ENCODE measurements around the gene DOCK6. TPM values are rescaled to one million over a fixed set of nuclear protein-coding genes. Genes with fewer than 3 reads are reported as not detected.

The DOCK6 gene
- total and polyA plus RNA-seq, 2 of the 13 experiments (the other 11 are each of a cell fraction or from before 2014, with no cell fraction given): 5.4 to 38.1 TPM

DNA sequence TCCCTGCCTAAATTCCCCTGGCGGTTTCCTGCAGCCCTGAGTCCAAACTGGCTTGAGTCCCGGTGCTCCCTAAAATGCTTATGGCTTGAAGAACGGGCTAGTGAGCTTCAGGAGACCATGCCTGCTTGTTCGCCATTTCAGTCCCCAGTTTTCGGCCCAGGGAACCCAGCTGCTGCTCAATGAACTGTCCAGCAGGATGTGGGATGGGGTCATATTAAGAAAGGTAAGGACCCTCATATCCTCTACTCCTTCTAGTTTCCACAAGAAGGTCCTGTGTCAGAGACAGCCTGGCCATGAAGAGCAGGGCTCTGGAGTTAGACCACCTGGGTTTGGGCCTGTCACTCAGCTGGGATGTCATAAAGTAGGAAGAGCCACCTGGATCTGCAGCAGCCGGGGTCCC, 89.7 kb downstream of the DOCK6 start (continued):
- TF ChIP-seq, protein P1, sequence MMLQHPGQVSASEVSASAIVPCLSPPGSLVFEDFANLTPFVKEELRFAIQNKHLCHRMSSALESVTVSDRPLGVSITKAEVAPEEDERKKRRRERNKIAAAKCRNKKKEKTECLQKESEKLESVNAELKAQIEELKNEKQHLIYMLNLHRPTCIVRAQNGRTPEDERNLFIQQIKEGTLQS (CRISPR knock-in tag; IDR thresholded peaks at IDR 0.05): no peak
- TF ChIP-seq CHCHD3 (CRISPR knock-in tag; IDR thresholded peaks at IDR 0.05): no peak
- TF ChIP-seq KAT2B (IDR thresholded peaks at IDR 0.05; ENCODE audit: borderline replicate concordance, low read depth, low read length): no peak

DNA sequence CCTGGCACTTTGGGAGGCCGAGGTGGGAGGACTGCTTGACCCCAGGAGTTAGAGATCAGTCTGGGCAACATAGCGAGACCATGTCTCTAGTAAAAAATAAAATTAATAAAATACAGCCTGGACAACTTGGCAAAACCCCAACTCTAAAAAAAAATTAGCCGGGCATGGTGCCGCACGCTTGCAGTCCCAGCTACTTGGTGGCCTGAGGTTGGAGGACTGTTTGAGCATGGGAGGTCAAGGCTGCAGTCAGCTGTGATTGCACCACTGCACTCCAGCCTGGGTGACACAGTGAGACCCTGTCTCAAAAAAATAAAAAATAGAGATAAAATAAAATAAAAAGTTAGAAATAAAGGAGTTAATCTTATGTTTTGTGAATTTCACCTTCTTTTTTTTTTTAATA, 91.2 kb downstream of the DOCK6 start:
- no peak overlapping the region for H3K27ac ChIP-seq (ENCODE audit: extremely low read length, insufficient read depth, low read length)
- H3K9me3 ChIP-seq (ENCODE audit: low read length): no peaks in the 10 kb centered on the region
- H3K4me3 ChIP-seq (replicated peaks in 1 of 3; ENCODE audit: insufficient read depth in 1 of 3, low read depth in 2 of 3, low read length in 3 of 3): no peak overlapping the region
- no peak overlapping the region for H2AFZ ChIP-seq (ENCODE audit: low read length)
- no peak overlapping the region for H3K4me2 ChIP-seq (ENCODE audit: low read depth, low read length)
- no peak for DNase-seq (ENCODE audit: low spot score)
- H3K36me3 ChIP-seq (replicated peaks in 1 of 2; ENCODE audit: control insufficient read depth in 1 of 2, insufficient read depth in 2 of 2, low read length in 2 of 2): peaks cover 4 to 20% of the 10 kb centered on the region in 2 experiments; a peak in 3 of 5 replicates
- no peaks in the 10 kb centered on the region for H4K20me1 ChIP-seq (ENCODE audit: insufficient read depth, low read length)
- no peaks in the 10 kb centered on the region for H3K4me1 ChIP-seq (ENCODE audit: insufficient read depth, low read length)
- no peaks in the 10 kb centered on the region for H3K79me2 ChIP-seq (ENCODE audit: insufficient read depth, low read length)
- no peak overlapping the region for H3K9ac ChIP-seq (ENCODE audit: insufficient read depth, low read depth, low read length)
- 0 out of 3 replicates have a peak, but pooled peaks have one; percentile 28 for ATAC-seq
- no peak for TF ChIP-seq ZNF292 (CRISPR knock-in tag; IDR thresholded peaks at IDR 0.05; ENCODE audit: borderline replicate concordance, low read depth)
- TF ChIP-seq ZFY (CRISPR knock-in tag; IDR thresholded peaks at IDR 0.05): no peak
- TF ChIP-seq MIER3 (CRISPR knock-in tag; IDR thresholded peaks at IDR 0.05; ENCODE audit: borderline replicate concordance): no peak
- no peak for TF ChIP-seq ELF3 (CRISPR knock-in tag; IDR thresholded peaks at IDR 0.05)
- TF ChIP-seq NR2C2 (CRISPR knock-in tag; IDR thresholded peaks at IDR 0.05; ENCODE audit: borderline replicate concordance): 0 out of 2 replicates have a peak, but pooled peaks have one; percentile 25
- no peak for TF ChIP-seq SNRNP70 (IDR thresholded peaks at IDR 0.05; ENCODE audit: low read depth, low read length)
- TF ChIP-seq, protein P2, sequence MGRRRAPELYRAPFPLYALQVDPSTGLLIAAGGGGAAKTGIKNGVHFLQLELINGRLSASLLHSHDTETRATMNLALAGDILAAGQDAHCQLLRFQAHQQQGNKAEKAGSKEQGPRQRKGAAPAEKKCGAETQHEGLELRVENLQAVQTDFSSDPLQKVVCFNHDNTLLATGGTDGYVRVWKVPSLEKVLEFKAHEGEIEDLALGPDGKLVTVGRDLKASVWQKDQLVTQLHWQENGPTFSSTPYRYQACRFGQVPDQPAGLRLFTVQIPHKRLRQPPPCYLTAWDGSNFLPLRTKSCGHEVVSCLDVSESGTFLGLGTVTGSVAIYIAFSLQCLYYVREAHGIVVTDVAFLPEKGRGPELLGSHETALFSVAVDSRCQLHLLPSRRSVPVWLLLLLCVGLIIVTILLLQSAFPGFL (CRISPR knock-in tag; IDR thresholded peaks at IDR 0.05): no peak
- TF ChIP-seq RARA (CRISPR knock-in tag; IDR thresholded peaks at IDR 0.05): peak; percentile 31; the same call in 1 of the 2 replicates
- no peak for TF ChIP-seq ATAD3A (CRISPR knock-in tag; IDR thresholded peaks at IDR 0.05)
- TF ChIP-seq BHLHE40 (IDR thresholded peaks at IDR 0.05; ENCODE audit: low read length): no peak
- TF ChIP-seq NR2F6 (IDR thresholded peaks at IDR 0.05): 0 out of 2 replicates have a peak, but pooled peaks have one; percentile 10
- peak; percentile 49; the same call in 1 of the 2 replicates for TF ChIP-seq NR2F6 (CRISPR knock-in tag; IDR thresholded peaks at IDR 0.05)
- BruUV-seq (replicated peaks): no TSS peak
- intact Hi-C loops (cut with micrococcal nuclease; ENCODE audit: unreplicated experiment) (no loop called here), in situ Hi-C loops (cut with HindIII; ENCODE audit: extremely low pct_ligation_motif_present, low pct_unique_long_range_greater_than_20kb) (no loop called here)
- ChIA-PET POLR2A (no interaction called here), CTCF (ENCODE audit: low intra/inter-chr PET ratio, low total read pairs) (no interaction called here)
- 80% methylated on average over 5 of the region's 5 CpGs for WGBS (ENCODE audit: low lambda C conversion rate)
- H3K27me3 ChIP-seq (ENCODE audit: control insufficient read depth in 1 of 2, insufficient read depth in 2 of 2, low read length in 2 of 2): no peaks in the 10 kb centered on the region
- FAIRE-seq: no peak

All from HepG2 (cell line).